Neural progenitor cell (in vitro differentiated cells): ENCODE measurements around the gene MRAS. TPM values are rescaled to one million over a fixed set of nuclear protein-coding genes. Genes with fewer than 3 reads are reported as not detected.

Experiments
- DNase-seq: peaks from one replicate; pipeline ENCODE4 v3.0.0-alpha.2; 2016; ENCODE audit warnings: low spot score
- H2AFZ ChIP-seq: fragments of 200-600 bp; sonication (generic); replicated peaks from 2 replicates; pipeline ENCODE4 v1.6.1; 2016; ENCODE audit warnings: antibody characterized with exemption
- H3F3A ChIP-seq: fragments of 200-600 bp; sonication (generic); 2 replicates; pipeline ENCODE4 v1.6.1; 2016; ENCODE audit warnings: antibody characterized with exemption, low read depth
- H3K27ac ChIP-seq: fragments of 200-600 bp; sonication (generic); 2 replicates; pipeline ENCODE4 v1.5.1; 2016; ENCODE audit warnings: mild to moderate bottlenecking
- H3K27me3 ChIP-seq: fragments of 200-600 bp; sonication (generic); 2 replicates; pipeline ENCODE4 v1.6.1; 2016; ENCODE audit warnings: mild to moderate bottlenecking, moderate library complexity
- H3K36me3 ChIP-seq: fragments of 200-600 bp; sonication (generic); 2 replicates; pipeline ENCODE4 v1.5.1; 2016
- H3K4me1 ChIP-seq: fragments of 200-600 bp; sonication (generic); 2 replicates; pipeline ENCODE4 v1.6.1; 2016; ENCODE audit warnings: mixed run types
- H3K4me2 ChIP-seq: fragments of 200-600 bp; sonication (generic); 2 replicates; pipeline ENCODE4 v1.6.1; 2016
- H3K4me3 ChIP-seq: fragments of 200-600 bp; sonication (generic); 2 replicates; pipeline ENCODE4 v1.5.1; 2016
- H3K79me2 ChIP-seq: fragments of 200-600 bp; sonication (generic); 2 replicates; pipeline ENCODE4 v1.6.1; 2016; ENCODE audit warnings: low read depth
- H3K9ac ChIP-seq: fragments of 200-600 bp; sonication (generic); 2 replicates; pipeline ENCODE4 v1.6.1; 2016
- H3K9me3 ChIP-seq: fragments of 200-600 bp; sonication (generic); 2 replicates; pipeline ENCODE4 v1.5.1; 2016; ENCODE audit warnings: low read depth
- H4K20me1 ChIP-seq: fragments of 200-600 bp; sonication (generic); 2 replicates; pipeline ENCODE4 v1.6.1; 2016; ENCODE audit warnings: low read depth
- H3K27ac Mint-ChIP-seq: 3 replicates; pipeline ENCODE4 v1.8.0; 2021; ENCODE audit warnings: mixed read lengths
- H3K27me3 Mint-ChIP-seq: 2 replicates; pipeline ENCODE4 v1.8.0; 2022; ENCODE audit warnings: low read depth, mild to moderate bottlenecking, inconsistent platforms, moderate library complexity, mixed read lengths; ENCODE audit not compliant: insufficient read depth
- H3K36me3 Mint-ChIP-seq: 3 replicates; pipeline ENCODE4 v1.8.0; 2021; ENCODE audit warnings: mixed read lengths
- H3K4me1 Mint-ChIP-seq: 3 replicates; pipeline ENCODE4 v1.8.0; 2021; ENCODE audit warnings: mixed read lengths
- H3K4me3 Mint-ChIP-seq: 3 replicates; pipeline ENCODE4 v1.8.0; 2021; ENCODE audit warnings: mild to moderate bottlenecking, moderate library complexity, mixed read lengths
- H3K9me3 Mint-ChIP-seq: 3 replicates; pipeline ENCODE4 v1.8.0; 2020; ENCODE audit warnings: mixed read lengths
- EZH2 ChIP-seq: fragments of 200-600 bp; sonication (generic); IDR thresholded peaks from 2 replicates; pipeline ENCODE4 v1.6.1; 2017; ENCODE audit warnings: antibody characterized with exemption, mild to moderate bottlenecking, moderate library complexity
- EZH2phosphoT487 ChIP-seq: fragments of 200-600 bp; sonication (generic); IDR thresholded peaks from 2 replicates; pipeline ENCODE4 v1.6.1; 2017; ENCODE audit warnings: antibody characterized with exemption
- total RNA-seq: library from RNA; depleted of rRNA; stranded (reverse); fragments of >200 nt; gene quantifications from 2 replicates; pipeline ENCODE4 v1.2.3, GENCODE V29; 2015; ENCODE audit warnings: low replicate concordance
- TF ChIP-seq, protein P1 (sequence below): fragments of 200-600 bp; sonication (generic); IDR thresholded peaks from 2 replicates; pipeline ENCODE4 v1.5.1; 2017; ENCODE audit warnings: antibody characterized with exemption, mild to moderate bottlenecking

MRAS gene
- total RNA-seq, 1 donor from 2014 or later, result 17.2 TPM

DNA sequence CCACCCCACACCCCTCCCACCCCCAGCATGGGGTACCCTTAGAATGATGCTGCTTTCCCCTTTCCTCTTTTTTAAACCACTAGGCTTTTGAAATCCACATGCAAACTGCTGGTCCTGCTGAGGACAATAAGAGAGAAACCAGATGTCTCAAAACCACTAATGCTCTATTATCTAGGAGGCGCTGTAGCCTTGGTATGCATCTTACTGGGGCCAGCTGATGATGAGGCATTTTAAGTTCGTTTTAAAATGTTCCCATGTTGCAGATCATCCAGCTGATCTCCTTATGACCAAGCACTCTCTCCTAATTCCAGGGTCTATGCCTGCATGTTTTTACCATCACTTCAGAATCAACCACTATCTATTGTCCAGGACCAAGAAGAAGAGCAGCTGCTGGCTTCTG, 20.0 kb upstream of the MRAS start:
- Histone ChIP-seq H3K4me3 (no peak overlapping the region), H3K36me3 (no peaks in the 10 kb centered on the region), H2AFZ (no peak overlapping the region), H4K20me1 (no peaks in the 10 kb centered on the region), H3K79me2 (no peaks in the 10 kb centered on the region), H3F3A (no peaks in the 10 kb centered on the region), H3K27me3 (no peaks in the 10 kb centered on the region), H3K4me2 (peak overlapping the region; percentile 98), H3K27ac (no peak overlapping the region), H3K4me1 (peaks cover 11% of the 10 kb centered on the region), H3K9ac (no peak overlapping the region), H3K9me3 (no peaks in the 10 kb centered on the region)
- H3K4me1 Mint-ChIP-seq, result peaks cover 19% of the 10 kb centered on the region
- H3K27me3 Mint-ChIP-seq, result peaks cover 4% of the 10 kb centered on the region
- peak overlapping the region; percentile 95 for H3K4me3 Mint-ChIP-seq
- H3K9me3 Mint-ChIP-seq, result no peaks in the 10 kb centered on the region
- DNase-seq, result peak; percentile 33
- TF ChIP-seq EZH2 (no peak), EZH2phosphoT487 (no peak)
- TF ChIP-seq, protein P1, sequence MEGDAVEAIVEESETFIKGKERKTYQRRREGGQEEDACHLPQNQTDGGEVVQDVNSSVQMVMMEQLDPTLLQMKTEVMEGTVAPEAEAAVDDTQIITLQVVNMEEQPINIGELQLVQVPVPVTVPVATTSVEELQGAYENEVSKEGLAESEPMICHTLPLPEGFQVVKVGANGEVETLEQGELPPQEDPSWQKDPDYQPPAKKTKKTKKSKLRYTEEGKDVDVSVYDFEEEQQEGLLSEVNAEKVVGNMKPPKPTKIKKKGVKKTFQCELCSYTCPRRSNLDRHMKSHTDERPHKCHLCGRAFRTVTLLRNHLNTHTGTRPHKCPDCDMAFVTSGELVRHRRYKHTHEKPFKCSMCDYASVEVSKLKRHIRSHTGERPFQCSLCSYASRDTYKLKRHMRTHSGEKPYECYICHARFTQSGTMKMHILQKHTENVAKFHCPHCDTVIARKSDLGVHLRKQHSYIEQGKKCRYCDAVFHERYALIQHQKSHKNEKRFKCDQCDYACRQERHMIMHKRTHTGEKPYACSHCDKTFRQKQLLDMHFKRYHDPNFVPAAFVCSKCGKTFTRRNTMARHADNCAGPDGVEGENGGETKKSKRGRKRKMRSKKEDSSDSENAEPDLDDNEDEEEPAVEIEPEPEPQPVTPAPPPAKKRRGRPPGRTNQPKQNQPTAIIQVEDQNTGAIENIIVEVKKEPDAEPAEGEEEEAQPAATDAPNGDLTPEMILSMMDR, result peak; percentile 27
- H3K36me3 Mint-ChIP-seq, result peaks cover 2% of the 10 kb centered on the region
- H3K27ac Mint-ChIP-seq, result no peak overlapping the region

DNA sequence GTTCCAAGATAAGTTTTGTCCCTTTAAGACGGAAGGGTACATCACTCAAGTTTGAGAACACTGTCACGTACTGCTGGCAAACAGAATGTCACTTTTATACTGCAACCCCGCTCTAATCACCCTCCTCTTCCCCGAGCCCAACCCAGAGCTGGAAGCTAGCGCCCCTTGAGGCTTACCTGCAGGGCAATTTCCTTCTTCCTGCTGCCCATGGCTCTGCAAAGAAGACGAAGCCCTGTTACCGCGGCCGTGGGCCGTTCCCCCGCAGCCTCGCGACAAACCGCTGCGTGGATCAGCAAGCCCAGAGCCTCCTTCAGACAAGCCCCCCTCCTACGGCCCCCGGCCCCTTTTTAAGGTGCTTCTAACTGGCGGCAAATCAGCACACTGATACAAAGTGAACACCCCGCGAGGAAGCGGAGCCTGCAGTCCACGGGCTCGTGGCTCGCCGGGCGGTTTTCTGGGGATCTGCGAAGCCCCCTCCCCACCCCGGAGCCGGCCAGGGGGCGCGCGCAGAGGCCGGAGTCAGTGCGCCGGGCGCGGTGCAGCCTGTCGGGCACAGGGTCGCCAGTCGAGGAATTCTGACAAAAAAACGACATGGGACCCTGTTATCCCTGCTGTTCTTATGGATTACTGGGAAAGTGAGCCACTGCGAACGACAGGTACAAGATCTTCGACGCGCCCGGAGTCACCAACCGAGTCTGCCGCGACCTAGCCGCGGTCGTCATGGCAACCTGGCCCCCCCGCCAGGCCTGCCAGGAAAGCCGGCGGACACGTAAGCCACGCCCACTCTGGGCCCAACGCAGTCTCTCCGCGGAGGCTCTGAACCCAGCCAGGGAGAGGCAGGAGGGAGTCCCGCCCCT, 19.0 kb upstream of the MRAS start, which contains the start of gene NME9:
Gene NME9, minus strand, starts transcription at position 725 of the 857 bp plus-strand sequence. Its CDS starts 516 bp downstream, at position 209.
- no peaks in the 10 kb centered on the region for H3K36me3 ChIP-seq
- no peaks in the 10 kb centered on the region for H3K27me3 ChIP-seq
- Mint-ChIP-seq H3K4me1 (peaks cover 19% of the 10 kb centered on the region), H3K27ac (peak within 1 kb of the TSS; percentile 92), H3K9me3 (no peaks in the 10 kb centered on the region), H3K4me3 (peak within 1 kb of the TSS; percentile 95), H3K27me3 (peaks cover 4% of the 10 kb centered on the region), H3K36me3 (no peaks in the 10 kb centered on the region)
- no peak within 1 kb of the TSS for H3K9ac ChIP-seq
- no peaks in the 10 kb centered on the region for H3F3A ChIP-seq
- no peak within 1 kb of the TSS for H3K27ac ChIP-seq
- no peaks in the 10 kb centered on the region for H3K79me2 ChIP-seq
- H3K9me3 ChIP-seq, result no peaks in the 10 kb centered on the region
- peak within 1 kb of the TSS; percentile 92 for H2AFZ ChIP-seq
- no peaks in the 10 kb centered on the region for H4K20me1 ChIP-seq
- peak within 1 kb of the TSS; percentile 75 for H3K4me3 ChIP-seq
- peak within 1 kb of the TSS; percentile 98 for H3K4me2 ChIP-seq
- TF ChIP-seq EZH2phosphoT487, result no peak
- TF ChIP-seq EZH2, result peak; percentile 52
- TF ChIP-seq, protein P1, result peak; percentile 65
- peaks cover 11% of the 10 kb centered on the region for H3K4me1 ChIP-seq
- peak; percentile 99 for DNase-seq

DNA sequence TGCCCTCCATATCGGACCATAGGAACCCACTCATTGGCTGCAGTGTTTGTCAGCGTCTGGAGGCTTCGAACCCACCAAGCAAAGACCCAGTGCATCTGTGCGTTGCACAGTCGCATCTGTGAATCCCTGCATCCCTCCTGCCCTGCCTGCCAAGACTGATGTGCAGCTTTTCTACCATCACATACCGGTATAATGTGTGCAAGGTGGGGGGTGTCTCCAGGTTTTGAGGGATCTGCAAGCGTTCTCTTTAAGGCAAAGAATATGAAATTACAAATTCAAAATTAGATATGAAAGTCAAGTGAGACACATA, 18.4 kb upstream of the MRAS start:
- H3K79me2 ChIP-seq, result no peaks in the 10 kb centered on the region
- Mint-ChIP-seq H3K9me3 (no peaks in the 10 kb centered on the region), H3K27ac (no peak overlapping the region), H3K27me3 (peaks cover 4% of the 10 kb centered on the region), H3K36me3 (no peaks in the 10 kb centered on the region), H3K4me3 (peak overlapping the region; percentile 95), H3K4me1 (peaks cover 19% of the 10 kb centered on the region)
- H3K9ac ChIP-seq, result no peak overlapping the region
- no peaks in the 10 kb centered on the region for H4K20me1 ChIP-seq
- peak overlapping the region; percentile 92 for H2AFZ ChIP-seq
- H3K4me2 ChIP-seq, result peak overlapping the region; percentile 98
- H3K9me3 ChIP-seq, result no peaks in the 10 kb centered on the region
- no peak for TF ChIP-seq EZH2
- no peak for TF ChIP-seq EZH2phosphoT487
- H3K36me3 ChIP-seq, result no peaks in the 10 kb centered on the region
- no peaks in the 10 kb centered on the region for H3K27me3 ChIP-seq
- H3K4me3 ChIP-seq, result peak overlapping the region; percentile 75
- no peak overlapping the region for H3K27ac ChIP-seq
- H3F3A ChIP-seq, result no peaks in the 10 kb centered on the region
- H3K4me1 ChIP-seq, result peaks cover 11% of the 10 kb centered on the region
- DNase-seq, result no peak
